HG03175 (cell line): ENCODE data around the gene ARHGAP8.

ENCODE experiments used
- ATAC-seq: cut with Tn5 transposase; IDR thresholded peaks from one replicate; pipeline ENCODE4 v1.9.1; 2021; ENCODE audit warnings: mild to moderate bottlenecking, moderate library complexity; ENCODE audit not compliant: unreplicated experiment

The ARHGAP8 gene

GRCh38 chr22:44823806-44824205 lies 71.4 kb downstream of the ARHGAP8 start:
- ATAC-seq: no peak

- no peak for ATAC-seq
These were observed 71.9 kb downstream of the ARHGAP8 start for GRCh38 chr22:44824271-44824670.

- ATAC-seq: no peak
These were observed 73.2 kb downstream of the ARHGAP8 start for GRCh38 chr22:44825310-44826150.

GRCh38 chr22:44827666-44828190 lies 75.4 kb downstream of the ARHGAP8 start:
- ATAC-seq: no peak

GRCh38 chr22:44828193-44828592 lies 75.8 kb downstream of the ARHGAP8 start:
- ATAC-seq: no peak

- no peak for ATAC-seq
These were observed 79.5 kb downstream of the ARHGAP8 start for GRCh38 chr22:44831885-44832284.

- no peak for ATAC-seq
These were observed 81.7 kb downstream of the ARHGAP8 start for GRCh38 chr22:44834065-44834464.

- ATAC-seq: no peak
These were observed 85.1 kb downstream of the ARHGAP8 start for GRCh38 chr22:44837481-44837880.

GRCh38 chr22:44838316-44839016 lies 86.1 kb downstream of the ARHGAP8 start:
- ATAC-seq: no peak

GRCh38 chr22:44839061-44839460 lies 86.7 kb downstream of the ARHGAP8 start:
- ATAC-seq: no peak

GRCh38 chr22:44839721-44840120 lies 87.3 kb downstream of the ARHGAP8 start:
- no peak for ATAC-seq

GRCh38 chr22:44840611-44841322 lies 88.4 kb downstream of the ARHGAP8 start:
- ATAC-seq: no peak

GRCh38 chr22:44842417-44842816 lies 90.0 kb downstream of the ARHGAP8 start:
- no peak for ATAC-seq

- no peak for ATAC-seq
These were observed 92.8 kb downstream of the ARHGAP8 start for GRCh38 chr22:44845191-44845590.

- ATAC-seq: no peak
These were observed 93.7 kb downstream of the ARHGAP8 start for GRCh38 chr22:44845796-44846720.

GRCh38 chr22:44846726-44847275 lies 94.4 kb downstream of the ARHGAP8 start:
- no peak for ATAC-seq

GRCh38 chr22:44847380-44847779 lies 95.0 kb downstream of the ARHGAP8 start:
- no peak for ATAC-seq

GRCh38 chr22:44847892-44848291 lies 95.5 kb downstream of the ARHGAP8 start:
- no peak for ATAC-seq

GRCh38 chr22:44848296-44848741 lies 95.9 kb downstream of the ARHGAP8 start:
- no peak for ATAC-seq
